ENCODE data around the gene NAV2. TPM values are rescaled to one million over a fixed set of nuclear protein-coding genes. Genes with fewer than 3 reads are reported as not detected.

The NAV2 gene
- polyA plus RNA-seq, 1 donor (not counting 4 experiments of a cell fraction or from before 2014, with no cell fraction given): 4.0 TPM

- TF ChIP-seq CTCF (optimal IDR thresholded peaks at IDR 0.05 in 1 of 3, IDR thresholded peaks at IDR 0.05 in 1 of 3, conservative IDR thresholded peaks at IDR 0.05 in 1 of 3; ENCODE audit: extremely low read depth in 1 of 3, insufficient read depth in 2 of 3, low read length in 3 of 3) (no peak), EZH2 (IDR thresholded peaks at IDR 0.05; ENCODE audit: low read length) (no peak)
- no peaks in the 10 kb centered on the region for H3K36me3 ChIP-seq (ENCODE audit: control insufficient read depth in 2 of 2, extremely low read depth in 1 of 2, insufficient read depth in 2 of 2, low read length in 2 of 2)
- no peaks in the 10 kb centered on the region for H3K9me3 ChIP-seq (ENCODE audit: control insufficient read depth, low read depth, low read length)
- no peaks in the 10 kb centered on the region for H3K79me2 ChIP-seq (ENCODE audit: control insufficient read depth, insufficient read depth, low read length)
- no peak overlapping the region for H3K4me3 ChIP-seq (ENCODE audit: control insufficient read depth in 2 of 3, extremely low read depth in 1 of 3, insufficient read depth in 2 of 3, low read depth in 1 of 3, low read length in 3 of 3)
- dilution Hi-C loops (cut with MboI; ENCODE audit: extremely low pct_ligation_motif_present, low sequenced_read_pairs): no loop called here
- DNase-seq (ENCODE audit: low read depth, low spot score) (no peak), FAIRE-seq (no peak)
- H3K4me1 ChIP-seq (ENCODE audit: control insufficient read depth, extremely low read depth, insufficient read depth, low read length): peaks cover 12% of the 10 kb centered on the region
- H3K9me1 ChIP-seq (ENCODE audit: control insufficient read depth, extremely low read depth, insufficient read depth, low read length): no peaks in the 10 kb centered on the region
- no peak overlapping the region for H2AFZ ChIP-seq (ENCODE audit: control insufficient read depth, low read length)
- H3K27me3 ChIP-seq (ENCODE audit: control insufficient read depth, extremely low read depth, insufficient read depth, low read length): peaks cover 43% of the 10 kb centered on the region
- no peak overlapping the region for H3K9ac ChIP-seq (ENCODE audit: control insufficient read depth, extremely low read depth, insufficient read depth, low read length)
- H4K20me1 ChIP-seq (ENCODE audit: control insufficient read depth, extremely low read depth, insufficient read depth, low read length): no peaks in the 10 kb centered on the region
- H3K27ac ChIP-seq (ENCODE audit: control insufficient read depth, insufficient read depth, low read length): no peak overlapping the region
- no peak overlapping the region for H3K4me2 ChIP-seq (ENCODE audit: control insufficient read depth, extremely low read depth, insufficient read depth, low read depth, low read length)
Observed at GRCh38 chr11:19715373-19715772, 2.7 kb downstream of the NAV2 start.

GRCh38 chr11:19718051-19718450 lies 5.4 kb downstream of the NAV2 start:
- no peak overlapping the region for H3K4me2 ChIP-seq (ENCODE audit: control insufficient read depth, extremely low read depth, insufficient read depth, low read depth, low read length)
- dilution Hi-C loops (cut with MboI; ENCODE audit: extremely low pct_ligation_motif_present, low sequenced_read_pairs): no loop called here
- TF ChIP-seq CTCF (optimal IDR thresholded peaks at IDR 0.05 in 1 of 3, IDR thresholded peaks at IDR 0.05 in 1 of 3, conservative IDR thresholded peaks at IDR 0.05 in 1 of 3; ENCODE audit: extremely low read depth in 1 of 3, insufficient read depth in 2 of 3, low read length in 3 of 3): no peak
- no peak for TF ChIP-seq EZH2 (IDR thresholded peaks at IDR 0.05; ENCODE audit: low read length)
- no peak for FAIRE-seq
- H3K4me1 ChIP-seq (ENCODE audit: control insufficient read depth, extremely low read depth, insufficient read depth, low read length): peaks cover 6% of the 10 kb centered on the region
- no peak overlapping the region for H3K27ac ChIP-seq (ENCODE audit: control insufficient read depth, insufficient read depth, low read length)
- no peaks in the 10 kb centered on the region for H3K9me1 ChIP-seq (ENCODE audit: control insufficient read depth, extremely low read depth, insufficient read depth, low read length)
- no peak overlapping the region for H2AFZ ChIP-seq (ENCODE audit: control insufficient read depth, low read length)
- no peak for DNase-seq (ENCODE audit: low read depth, low spot score)
- H4K20me1 ChIP-seq (ENCODE audit: control insufficient read depth, extremely low read depth, insufficient read depth, low read length): no peaks in the 10 kb centered on the region
- H3K9ac ChIP-seq (ENCODE audit: control insufficient read depth, extremely low read depth, insufficient read depth, low read length): no peak overlapping the region
- H3K27me3 ChIP-seq (ENCODE audit: control insufficient read depth, extremely low read depth, insufficient read depth, low read length): peaks cover 39% of the 10 kb centered on the region
- H3K36me3 ChIP-seq (ENCODE audit: control insufficient read depth in 2 of 2, extremely low read depth in 1 of 2, insufficient read depth in 2 of 2, low read length in 2 of 2): no peaks in the 10 kb centered on the region
- H3K79me2 ChIP-seq (ENCODE audit: control insufficient read depth, insufficient read depth, low read length): no peaks in the 10 kb centered on the region
- no peak overlapping the region for H3K4me3 ChIP-seq (ENCODE audit: control insufficient read depth in 2 of 3, extremely low read depth in 1 of 3, insufficient read depth in 2 of 3, low read depth in 1 of 3, low read length in 3 of 3)
- H3K9me3 ChIP-seq (ENCODE audit: control insufficient read depth, low read depth, low read length): no peaks in the 10 kb centered on the region
